ENCODE results near the gene SPDEF. TPM values are rescaled to one million over a fixed set of nuclear protein-coding genes. Genes with fewer than 3 reads are reported as not detected.

Gene SPDEF
- total RNA-seq, 4 donors from 2014 or later, result 25.0 to 45.9 (median 32.3) TPM

DNA sequence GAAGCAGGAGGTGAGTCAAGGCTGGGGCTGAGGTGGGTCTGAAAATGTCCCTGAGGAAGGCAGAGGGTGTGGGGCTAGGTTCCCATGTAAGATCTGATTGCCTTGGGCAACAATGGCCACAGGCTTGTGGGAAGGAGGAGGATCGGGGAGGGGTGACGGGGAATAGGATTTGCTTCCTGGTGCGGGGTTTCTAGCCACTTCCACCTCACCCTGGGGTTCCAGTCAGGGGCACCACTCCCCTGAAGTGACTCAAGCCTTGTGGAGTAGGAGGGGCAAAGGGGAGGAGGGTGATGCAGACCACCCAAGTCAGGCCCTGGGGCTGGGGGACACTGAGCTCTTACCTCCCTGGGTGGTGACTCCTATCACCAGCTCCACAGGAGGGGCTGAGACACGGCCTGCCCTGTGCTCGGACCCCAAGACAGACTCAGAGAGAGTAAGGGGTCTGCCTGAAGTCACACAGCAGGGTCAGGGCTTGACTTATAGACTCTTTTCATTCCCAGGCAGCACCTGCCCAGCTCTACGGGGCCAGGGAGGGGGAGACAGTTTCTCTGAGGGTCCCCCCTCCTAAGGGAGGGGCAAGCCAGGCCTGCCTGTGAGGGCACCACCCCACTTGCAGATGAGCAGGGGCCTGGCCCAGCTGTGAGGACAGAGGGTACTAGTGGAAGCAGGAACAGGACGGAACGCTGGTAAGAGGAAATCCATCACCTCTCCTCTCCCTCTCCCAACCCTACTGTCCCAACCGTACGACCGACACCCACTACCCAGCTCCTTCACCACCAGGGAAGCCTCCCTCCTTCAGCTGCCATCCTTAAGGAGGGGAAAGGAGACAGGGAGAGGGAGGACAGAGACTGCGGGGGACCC, 12.4 kb upstream of the SPDEF start:
- peaks cover 19% of the 10 kb centered on the region for H3K27me3 ChIP-seq
- no peak for DNase-seq (ENCODE audit: low spot score in 2 of 2)
- TF ChIP-seq POLR2AphosphoS5 (IDR thresholded peaks at IDR 0.05) (no peak), POLR2A (IDR thresholded peaks at IDR 0.05) (no peak), EP300 (IDR thresholded peaks at IDR 0.05) (no peak)
- TF ChIP-seq, protein P1, sequence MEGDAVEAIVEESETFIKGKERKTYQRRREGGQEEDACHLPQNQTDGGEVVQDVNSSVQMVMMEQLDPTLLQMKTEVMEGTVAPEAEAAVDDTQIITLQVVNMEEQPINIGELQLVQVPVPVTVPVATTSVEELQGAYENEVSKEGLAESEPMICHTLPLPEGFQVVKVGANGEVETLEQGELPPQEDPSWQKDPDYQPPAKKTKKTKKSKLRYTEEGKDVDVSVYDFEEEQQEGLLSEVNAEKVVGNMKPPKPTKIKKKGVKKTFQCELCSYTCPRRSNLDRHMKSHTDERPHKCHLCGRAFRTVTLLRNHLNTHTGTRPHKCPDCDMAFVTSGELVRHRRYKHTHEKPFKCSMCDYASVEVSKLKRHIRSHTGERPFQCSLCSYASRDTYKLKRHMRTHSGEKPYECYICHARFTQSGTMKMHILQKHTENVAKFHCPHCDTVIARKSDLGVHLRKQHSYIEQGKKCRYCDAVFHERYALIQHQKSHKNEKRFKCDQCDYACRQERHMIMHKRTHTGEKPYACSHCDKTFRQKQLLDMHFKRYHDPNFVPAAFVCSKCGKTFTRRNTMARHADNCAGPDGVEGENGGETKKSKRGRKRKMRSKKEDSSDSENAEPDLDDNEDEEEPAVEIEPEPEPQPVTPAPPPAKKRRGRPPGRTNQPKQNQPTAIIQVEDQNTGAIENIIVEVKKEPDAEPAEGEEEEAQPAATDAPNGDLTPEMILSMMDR (IDR thresholded peaks at IDR 0.05), result no peak
- H3K27ac ChIP-seq, result no peak overlapping the region
- H3K9me3 ChIP-seq, result no peaks in the 10 kb centered on the region
- H3K4me3 ChIP-seq, result no peak overlapping the region
- H3K4me1 ChIP-seq, result no peaks in the 10 kb centered on the region
- no peaks in the 10 kb centered on the region for H3K36me3 ChIP-seq
- WGBS, result 63% methylated on average over 7 of the region's 12 CpGs

DNA sequence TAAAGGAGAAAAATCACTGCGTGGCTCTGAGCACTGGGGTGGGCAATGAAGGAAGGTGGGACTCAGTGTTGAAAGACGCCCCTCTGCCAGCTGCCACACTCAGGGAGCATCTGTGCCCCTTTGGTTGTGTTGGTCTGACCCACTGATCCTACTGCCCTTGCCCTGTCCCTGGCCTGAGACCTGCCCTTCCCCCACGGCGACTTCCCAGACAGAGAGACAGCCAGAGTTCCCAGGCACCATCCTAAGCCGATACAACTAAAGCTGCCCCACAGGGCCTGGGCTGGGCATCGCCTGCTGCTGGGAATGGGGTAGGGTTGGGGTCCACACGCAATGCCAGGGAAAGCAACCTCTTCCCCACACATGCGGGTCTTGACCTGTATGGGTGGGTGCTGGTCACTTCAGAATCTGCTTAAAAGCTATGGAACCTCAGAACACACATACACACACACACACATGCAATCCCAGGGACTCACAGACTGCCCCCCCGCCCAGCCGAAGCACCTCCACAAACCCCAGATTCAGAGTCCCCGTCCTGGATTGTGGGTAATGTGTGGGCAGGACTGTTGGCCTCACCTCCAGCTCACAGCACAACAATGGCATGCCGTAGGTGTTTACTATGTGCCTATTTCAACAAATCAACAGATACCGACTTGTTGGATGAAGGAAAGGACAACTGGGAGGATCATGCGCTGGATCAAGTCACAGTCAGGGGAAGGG, 10.9 kb upstream of the SPDEF start:
- H3K4me1 ChIP-seq, result no peaks in the 10 kb centered on the region
- H3K36me3 ChIP-seq, result no peaks in the 10 kb centered on the region
- peaks cover 25% of the 10 kb centered on the region for H3K27me3 ChIP-seq
- H3K4me3 ChIP-seq, result no peak overlapping the region
- H3K27ac ChIP-seq, result no peak overlapping the region
- 81% methylated on average over 13 of the region's 14 CpGs for WGBS
- TF ChIP-seq POLR2AphosphoS5 (IDR thresholded peaks at IDR 0.05), result no peak
- no peak for TF ChIP-seq POLR2A (IDR thresholded peaks at IDR 0.05)
- TF ChIP-seq EP300 (IDR thresholded peaks at IDR 0.05), result no peak
- TF ChIP-seq, protein P1 (IDR thresholded peaks at IDR 0.05), result no peak
- DNase-seq (ENCODE audit: low spot score in 2 of 2), result no peak
- H3K9me3 ChIP-seq, result no peaks in the 10 kb centered on the region

DNA sequence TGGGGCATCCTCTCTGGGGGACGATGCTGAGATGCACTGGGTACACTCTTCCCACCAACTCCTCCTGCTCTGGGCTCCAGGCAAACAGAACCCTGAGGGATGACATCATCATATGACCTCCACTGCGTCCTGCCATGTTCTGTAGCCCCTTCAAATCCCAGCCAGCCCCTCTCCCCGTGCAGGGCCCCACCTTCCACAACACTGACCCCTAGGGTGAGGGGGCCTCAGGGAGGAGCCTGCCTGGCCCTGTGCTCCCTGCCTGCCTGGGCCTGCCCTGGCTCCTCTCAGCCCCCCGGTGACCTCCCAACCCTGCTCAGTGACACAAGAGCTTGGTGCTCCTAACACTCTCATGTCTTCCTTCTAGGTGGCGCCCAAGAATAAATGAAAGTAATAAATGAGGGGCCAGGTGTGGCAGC, 9.6 kb upstream of the SPDEF start:
- Histone ChIP-seq H3K9me3 (no peaks in the 10 kb centered on the region), H3K27me3 (peaks cover 25% of the 10 kb centered on the region), H3K4me1 (no peaks in the 10 kb centered on the region), H3K27ac (no peak overlapping the region), H3K4me3 (no peak overlapping the region), H3K36me3 (no peaks in the 10 kb centered on the region)
- no peak for TF ChIP-seq EP300 (IDR thresholded peaks at IDR 0.05)
- no peak for TF ChIP-seq POLR2AphosphoS5 (IDR thresholded peaks at IDR 0.05)
- TF ChIP-seq, protein P1 (IDR thresholded peaks at IDR 0.05), result no peak
- no peak for TF ChIP-seq POLR2A (IDR thresholded peaks at IDR 0.05)
- DNase-seq (ENCODE audit: low spot score in 2 of 2), result no peak
- 54% methylated on average over 5 of the region's 5 CpGs for WGBS

DNA sequence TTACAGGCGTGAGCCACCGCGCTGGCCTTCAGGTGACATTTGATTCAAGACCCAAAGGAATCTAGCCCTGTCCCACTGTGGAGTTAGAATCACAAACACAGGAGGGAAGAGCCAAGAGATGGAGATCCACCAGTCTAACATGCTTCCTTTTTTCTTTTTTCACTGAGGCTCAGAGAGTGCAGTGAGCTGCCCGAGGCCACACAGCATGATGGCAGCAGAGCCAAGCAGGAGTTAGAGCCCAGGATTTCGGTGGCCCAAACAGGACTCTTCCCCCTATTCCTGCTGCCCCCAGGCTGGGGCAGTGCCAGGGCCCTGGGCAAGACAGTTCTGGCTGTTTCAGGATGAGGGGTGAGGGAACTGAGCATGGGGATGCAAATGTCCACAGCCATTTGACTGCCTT, 8.1 kb upstream of the SPDEF start:
- Histone ChIP-seq H3K36me3 (no peaks in the 10 kb centered on the region), H3K27ac (no peak overlapping the region), H3K4me1 (no peaks in the 10 kb centered on the region), H3K4me3 (no peak overlapping the region), H3K9me3 (no peaks in the 10 kb centered on the region), H3K27me3 (peaks cover 18% of the 10 kb centered on the region)
- WGBS, result 90% methylated on average over 5 of the region's 5 CpGs
- TF ChIP-seq POLR2A (IDR thresholded peaks at IDR 0.05) (no peak), EP300 (IDR thresholded peaks at IDR 0.05) (no peak), POLR2AphosphoS5 (IDR thresholded peaks at IDR 0.05) (no peak)
- TF ChIP-seq, protein P1 (IDR thresholded peaks at IDR 0.05), result no peak
- DNase-seq (ENCODE audit: low spot score in 2 of 2), result no peak

DNA sequence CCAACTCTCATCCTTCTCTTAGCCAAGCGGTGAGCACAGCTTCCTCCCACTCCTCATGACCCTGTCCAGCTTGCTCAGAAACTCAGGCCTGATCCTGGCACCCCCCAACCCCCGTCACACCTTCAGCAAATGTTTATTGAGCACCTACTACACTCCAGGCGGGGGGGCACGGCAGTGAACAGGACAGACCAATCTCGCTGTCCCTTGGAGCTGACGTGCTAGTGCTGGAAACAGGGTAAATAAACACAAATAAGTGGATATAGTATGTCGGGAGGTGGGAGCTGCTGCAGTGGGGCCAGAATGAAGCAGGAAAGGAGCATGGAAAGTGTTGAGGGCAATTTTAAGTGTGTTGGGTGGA, 7.4 kb upstream of the SPDEF start:
- WGBS, result 90% methylated on average over 7 of the region's 7 CpGs

More for the DNA sequence above, 7.4 kb upstream of the SPDEF start:
- no peaks in the 10 kb centered on the region for H3K36me3 ChIP-seq
- no peak overlapping the region for H3K4me3 ChIP-seq
- TF ChIP-seq POLR2AphosphoS5 (IDR thresholded peaks at IDR 0.05), result no peak
- TF ChIP-seq, protein P1 (IDR thresholded peaks at IDR 0.05), result no peak
- no peak for TF ChIP-seq EP300 (IDR thresholded peaks at IDR 0.05)
- TF ChIP-seq POLR2A (IDR thresholded peaks at IDR 0.05), result no peak
- H3K9me3 ChIP-seq, result no peaks in the 10 kb centered on the region
- peaks cover 11% of the 10 kb centered on the region for H3K27me3 ChIP-seq
- no peaks in the 10 kb centered on the region for H3K4me1 ChIP-seq
- H3K27ac ChIP-seq, result no peak overlapping the region
- no peak for DNase-seq (ENCODE audit: low spot score in 2 of 2)

All from suprapubic skin (tissue), 4 donors.